Stimulated activated CD4-positive, alpha-beta T cell treated with anti-CD3 and anti-CD28 coated beads, Interleukin-12 subunit alpha, Interleukin-12 subunit beta, amount 100 ng/mL, for 48 hours (primary cell): ENCODE results near the gene ABLIM1.

Experiments
- DNase-seq, 3 donors: peaks; one replicate each; pipeline ENCODE4 v3.0.0-alpha.2; 2020; ENCODE audit warnings: low read depth in 2 of 3, low spot score in 1 of 3

ABLIM1 gene

DNA sequence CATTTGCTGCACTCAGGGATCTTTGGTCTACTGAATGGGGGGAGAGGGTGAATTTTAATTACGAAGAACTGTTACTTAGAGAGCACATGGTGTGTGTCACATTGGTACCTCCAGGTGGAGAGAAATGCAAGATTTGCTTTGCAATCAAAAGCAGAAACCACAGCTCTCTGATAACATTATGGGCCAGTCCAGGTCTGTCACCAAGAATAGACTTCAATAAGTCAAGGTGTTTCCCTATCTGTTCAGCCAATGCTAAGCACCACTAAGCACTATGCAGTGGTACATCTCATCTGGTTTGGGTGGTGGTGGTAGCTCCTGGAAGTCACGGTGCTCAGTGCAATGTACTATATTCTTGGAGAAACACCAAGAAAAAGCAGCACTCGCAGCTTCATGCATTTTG lies 134.2 kb downstream of the ABLIM1 start:
- DNase-seq: no peak

- no peak for DNase-seq
Observed at GRCh38 chr10:114521255-114521654, 136.8 kb downstream of the ABLIM1 start.

GRCh38 chr10:114520453-114520852 lies 137.6 kb downstream of the ABLIM1 start:
- no peak for DNase-seq

- DNase-seq: no peak
Observed at GRCh38 chr10:114519756-114520293, 138.2 kb downstream of the ABLIM1 start.

DNA sequence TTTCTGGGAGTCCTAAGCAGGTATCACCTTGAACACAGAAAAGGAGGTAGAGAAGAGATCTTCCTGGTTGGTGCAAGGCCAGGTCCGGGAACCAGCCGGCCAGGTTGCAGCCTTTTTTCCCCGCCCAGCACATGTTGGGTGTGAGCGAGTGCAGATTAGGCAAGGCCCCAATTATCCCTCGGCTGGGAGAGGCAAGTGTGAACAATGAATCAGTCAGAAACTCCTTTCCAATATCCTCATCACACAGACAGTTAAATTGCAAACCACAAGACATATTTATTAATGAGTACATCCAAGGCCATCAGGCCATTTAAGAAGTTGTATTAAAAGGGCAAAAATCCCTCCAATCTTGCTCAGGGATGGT lies 138.8 kb downstream of the ABLIM1 start:
- DNase-seq: no peak

GRCh38 chr10:114518401-114519305 lies 139.4 kb downstream of the ABLIM1 start:
- DNase-seq: no peak

DNA sequence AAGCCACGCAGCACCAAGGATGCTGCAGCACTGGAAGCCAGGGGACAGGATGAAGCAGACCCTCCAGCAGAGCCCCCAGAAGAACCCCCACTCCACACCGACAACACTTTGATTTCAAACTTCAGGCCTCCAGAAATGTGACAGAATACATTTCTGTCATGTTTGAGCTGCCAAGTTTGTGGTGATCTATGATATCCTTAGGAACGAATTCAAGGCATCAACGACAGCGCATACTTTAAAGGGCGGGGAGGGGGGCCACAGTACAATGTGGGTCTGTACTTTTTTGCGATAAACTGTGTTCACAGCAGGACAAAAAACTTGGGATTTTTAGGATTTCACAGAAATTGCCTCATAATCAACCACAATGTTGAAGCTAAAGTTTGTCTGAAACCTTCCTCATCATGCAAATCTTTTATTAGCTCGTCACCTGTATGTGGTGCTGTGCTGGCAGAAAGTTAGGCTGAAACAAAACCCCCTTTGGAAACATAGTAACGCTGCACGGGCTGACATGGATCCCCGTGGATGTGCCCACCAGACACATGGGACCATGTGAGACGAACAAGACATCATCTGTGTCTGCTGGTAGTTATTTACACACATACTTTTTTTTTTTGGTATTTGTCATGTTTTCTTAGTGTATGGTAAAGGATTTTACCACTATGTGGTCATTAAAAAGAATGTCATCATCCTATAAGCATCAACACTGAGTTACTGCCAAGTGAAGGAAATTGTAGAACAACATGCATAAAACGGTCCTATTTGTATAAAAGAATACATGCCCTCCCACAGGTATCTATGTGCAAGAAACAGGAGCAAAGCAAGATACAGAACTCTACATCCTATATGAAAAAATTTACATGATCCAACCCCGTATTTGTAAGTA lies 140.5 kb downstream of the ABLIM1 start:
- DNase-seq: no peak

DNA sequence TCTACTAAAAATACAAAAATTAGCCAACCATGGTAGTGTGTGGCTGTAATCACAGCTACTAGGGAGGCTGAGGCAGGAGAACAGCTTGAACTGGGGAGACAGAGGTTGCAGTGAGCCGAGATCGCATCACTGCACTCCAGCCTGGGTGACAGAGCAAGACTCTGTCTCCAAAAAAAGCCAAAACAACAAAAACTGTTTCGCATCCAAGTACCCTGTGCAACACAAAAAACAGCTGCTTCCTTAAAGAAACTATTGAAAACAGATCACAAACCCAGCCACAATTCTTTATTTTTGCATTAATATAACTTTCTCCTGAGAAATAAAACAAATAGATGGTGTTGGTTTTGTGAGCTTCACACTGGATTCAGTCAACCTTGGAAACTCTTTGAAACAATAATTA lies 141.7 kb downstream of the ABLIM1 start:
- DNase-seq: no peak

- no peak for DNase-seq
Observed at GRCh38 chr10:114515298-114515914, 142.7 kb downstream of the ABLIM1 start.

GRCh38 chr10:114513381-114513792 lies 144.7 kb downstream of the ABLIM1 start:
- DNase-seq: no peak

DNA sequence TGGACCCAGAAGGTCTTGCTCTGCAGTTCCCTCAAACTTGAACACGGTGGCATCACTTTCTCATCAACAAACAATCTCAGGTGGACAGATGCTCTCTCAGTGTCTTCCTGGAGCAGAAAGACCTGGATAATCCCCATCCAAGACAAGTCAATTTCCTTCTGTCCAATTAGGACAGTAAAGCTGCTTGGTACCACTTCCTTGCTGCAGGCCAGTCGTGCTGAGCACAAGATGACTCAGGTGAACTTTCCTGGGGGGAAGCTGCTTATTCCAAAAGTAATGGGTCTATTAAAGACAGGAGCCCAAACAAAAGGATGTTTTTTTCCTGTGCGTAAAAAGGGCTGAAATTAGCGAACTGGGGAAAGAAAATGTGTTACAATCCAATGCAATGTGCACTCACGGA lies 146.2 kb downstream of the ABLIM1 start:
- DNase-seq: no peak

DNA sequence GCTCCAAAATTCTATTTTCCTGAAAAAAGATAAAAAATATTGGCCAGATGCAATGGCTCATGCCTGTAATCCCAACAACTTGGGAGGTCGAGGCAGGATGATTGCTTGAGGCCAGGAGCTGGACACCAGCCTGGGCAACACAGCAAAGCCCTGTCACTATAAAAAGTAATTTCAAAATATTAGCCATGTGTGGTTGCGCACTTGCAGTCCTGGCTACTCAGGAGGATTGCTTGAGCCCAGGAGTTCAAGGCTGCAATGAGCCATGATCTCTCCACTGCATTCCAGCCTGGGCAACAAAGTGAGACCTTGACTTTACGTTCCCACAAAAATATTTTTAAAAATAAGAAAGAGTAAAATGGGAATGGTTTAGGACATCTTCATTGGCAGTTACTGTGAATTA lies 149.7 kb downstream of the ABLIM1 start:
- no peak for DNase-seq

DNA sequence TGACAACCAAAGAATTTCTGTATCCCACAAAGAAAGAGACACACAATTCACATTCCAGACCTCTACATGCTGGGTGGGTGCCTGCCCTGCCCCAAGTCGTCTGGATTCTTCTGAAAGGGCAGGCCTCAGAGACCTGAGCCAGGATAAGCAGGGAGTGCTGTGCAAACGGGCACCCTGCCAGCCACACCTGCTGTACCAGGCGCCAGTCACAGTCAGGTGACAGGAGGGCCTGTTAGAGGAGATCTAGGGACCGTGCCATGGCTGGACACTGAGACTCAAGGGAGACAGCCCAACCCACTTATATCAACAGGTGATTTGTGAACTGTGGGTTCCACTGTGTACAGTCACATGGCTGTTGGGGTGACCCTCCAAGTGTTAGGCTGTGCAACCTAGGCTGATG lies 150.6 kb downstream of the ABLIM1 start:
- DNase-seq: no peak

DNA sequence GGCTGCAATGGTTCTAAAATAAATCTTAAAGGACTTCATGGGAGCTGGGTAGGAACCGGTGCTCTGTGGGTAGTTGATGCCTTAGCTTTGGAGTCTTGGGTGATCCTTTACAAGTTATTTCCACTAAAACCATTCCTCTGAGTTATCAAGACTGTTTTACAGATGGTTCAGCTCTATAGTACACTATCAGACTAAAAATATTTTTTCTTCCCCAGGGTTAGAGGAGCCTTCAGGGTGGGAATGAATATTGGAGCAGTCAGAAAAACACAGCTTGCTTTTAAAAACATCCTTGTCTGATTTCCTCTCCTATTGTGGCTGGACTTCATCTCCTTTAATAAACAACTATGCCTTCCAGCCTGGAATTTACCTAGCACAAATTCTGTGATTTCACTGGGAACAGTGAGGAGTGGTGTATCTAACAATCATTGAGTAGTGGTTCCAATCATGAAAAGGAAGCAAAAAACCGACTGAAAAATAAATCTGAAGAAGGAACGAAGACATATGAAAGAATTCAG lies 151.1 kb downstream of the ABLIM1 start:
- DNase-seq: no peak

- DNase-seq: no peak
Observed at GRCh38 chr10:114504769-114505579, 153.1 kb downstream of the ABLIM1 start.

DNA sequence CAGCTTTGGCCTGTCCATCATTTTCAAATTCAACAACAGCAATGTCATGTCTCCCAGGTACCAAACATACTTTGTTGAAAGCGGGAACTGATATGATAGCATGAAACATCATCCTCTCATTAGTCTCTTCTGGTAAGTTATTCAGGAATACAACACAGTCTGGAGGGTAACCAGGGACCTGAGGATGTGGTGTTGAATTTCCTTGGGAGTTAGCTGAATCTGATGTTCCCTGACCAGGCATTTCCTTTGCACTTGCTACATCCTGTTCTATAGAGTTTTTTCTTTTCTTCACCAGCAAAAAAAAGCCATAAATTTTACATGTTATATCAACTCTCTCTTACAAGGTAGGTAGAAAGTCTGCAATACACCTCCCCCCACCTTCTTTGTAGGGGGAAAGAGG lies 156.0 kb downstream of the ABLIM1 start:
- no peak for DNase-seq

DNA sequence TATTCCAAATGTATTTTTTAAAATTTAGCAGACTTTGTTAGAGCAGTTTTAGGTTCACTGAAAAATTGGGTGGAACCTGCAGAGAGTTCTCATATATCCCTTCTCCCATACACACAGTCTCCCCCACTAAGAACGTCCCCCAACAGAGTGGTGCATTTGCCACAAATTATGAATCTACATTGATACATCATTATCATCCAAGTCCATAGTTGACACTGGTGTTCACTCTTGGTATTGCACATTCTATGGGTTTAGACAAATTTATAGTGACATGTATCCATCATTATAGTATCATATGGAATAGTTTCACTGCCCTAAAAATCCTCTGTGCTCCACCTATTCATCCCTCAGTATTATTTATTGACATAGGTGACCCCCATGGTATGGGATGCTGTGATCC lies 156.4 kb downstream of the ABLIM1 start:
- DNase-seq: no peak

DNA sequence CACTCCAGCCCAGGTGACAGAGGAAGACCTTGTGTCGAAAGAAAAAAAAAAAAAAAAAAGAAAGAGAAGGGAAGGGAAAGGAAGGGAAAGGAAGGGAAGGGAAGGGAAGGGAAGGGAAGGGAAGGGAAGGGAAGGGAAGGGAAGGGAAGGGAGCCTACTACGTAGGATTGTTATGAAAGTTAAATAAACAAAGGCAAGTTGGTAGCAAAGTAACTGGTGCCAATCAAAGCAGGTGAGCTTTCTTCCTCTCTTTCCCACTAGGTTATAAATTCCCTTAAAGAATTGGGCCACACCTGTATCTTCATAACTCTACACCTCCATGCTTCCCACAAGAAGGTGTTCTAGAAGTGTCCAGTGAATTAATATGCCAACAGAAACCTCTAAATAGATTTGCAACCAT lies 157.4 kb downstream of the ABLIM1 start:
- DNase-seq: no peak

DNA sequence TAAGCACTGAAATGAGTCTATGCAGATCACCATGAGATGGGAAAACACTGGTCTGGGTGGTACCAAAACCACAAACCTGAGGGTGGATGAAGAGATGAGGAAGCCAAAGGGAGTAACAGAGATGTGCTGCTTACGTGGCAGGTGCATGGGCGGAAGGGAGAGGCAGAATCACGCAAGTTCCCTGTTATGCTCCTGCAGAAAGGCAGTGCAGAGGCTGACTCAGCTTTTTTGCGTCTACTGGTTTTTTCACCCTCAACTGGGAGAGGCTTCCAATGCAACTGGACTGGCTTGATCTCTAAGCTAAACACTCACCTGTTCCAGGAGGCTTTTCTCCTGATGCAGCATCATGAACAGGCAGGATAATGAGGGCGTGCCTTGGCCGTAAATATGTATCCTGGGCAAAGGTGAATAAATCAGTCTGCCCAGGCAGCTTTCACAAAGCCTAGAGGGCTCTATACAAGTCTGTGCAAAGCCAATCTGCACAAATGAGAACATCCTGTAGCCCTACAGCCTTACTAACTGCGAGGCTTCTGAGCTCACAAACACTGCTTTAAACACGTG lies 158.4 kb downstream of the ABLIM1 start:
- peak; percentile 61 to 78 (median 69) for DNase-seq

DNA sequence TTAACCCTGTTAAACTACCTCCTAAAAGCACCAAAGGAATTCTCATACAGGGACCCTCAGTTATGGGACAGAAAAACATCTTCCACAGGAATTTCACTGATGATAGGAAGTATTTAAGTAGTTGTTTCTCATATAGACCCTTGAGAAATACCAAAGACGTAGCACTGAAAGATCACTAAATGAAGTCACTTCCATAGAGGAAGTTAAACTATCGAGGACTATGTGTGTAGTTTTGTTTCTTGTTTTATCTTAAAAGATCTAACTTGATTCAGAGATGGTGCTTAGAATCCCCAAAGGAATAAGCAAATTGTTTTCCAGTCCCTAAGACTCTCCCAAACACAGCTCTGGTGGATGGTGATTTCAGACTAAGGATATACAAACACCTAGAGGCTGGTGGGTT lies 159.0 kb downstream of the ABLIM1 start:
- DNase-seq: no peak
